HG03457 (cell line): ENCODE results near the gene ADGRA1.

Source experiments
- ATAC-seq: cut with Tn5 transposase; IDR thresholded peaks from one replicate; pipeline ENCODE4 v1.9.1; 2021; ENCODE audit warnings: moderate number of reproducible peaks; ENCODE audit not compliant: unreplicated experiment

Gene ADGRA1

GRCh38 chr10:133094286-133094685 is 6.6 kb downstream of the ADGRA1 start:
- no peak for ATAC-seq

GRCh38 chr10:133094866-133095265 is 7.1 kb downstream of the ADGRA1 start:
- no peak for ATAC-seq

GRCh38 chr10:133095586-133095985 is 7.9 kb downstream of the ADGRA1 start:
- ATAC-seq = no peak

- ATAC-seq = no peak
Observed at GRCh38 chr10:133096616-133097269, 9.0 kb downstream of the ADGRA1 start.

GRCh38 chr10:133097418-133097817 is 9.7 kb downstream of the ADGRA1 start:
- ATAC-seq = no peak

GRCh38 chr10:133097961-133098360 is 10.2 kb downstream of the ADGRA1 start:
- no peak for ATAC-seq

GRCh38 chr10:133098426-133099124 is 10.9 kb downstream of the ADGRA1 start:
- ATAC-seq = no peak

- ATAC-seq = no peak
Observed at GRCh38 chr10:133099571-133099970, 11.8 kb downstream of the ADGRA1 start.

- ATAC-seq = no peak
Observed at GRCh38 chr10:133100186-133100585, 12.5 kb downstream of the ADGRA1 start.

GRCh38 chr10:133100706-133101415 is 13.1 kb downstream of the ADGRA1 start:
- no peak for ATAC-seq

GRCh38 chr10:133101416-133101810 is 13.7 kb downstream of the ADGRA1 start:
- no peak for ATAC-seq

GRCh38 chr10:133102415-133103095 is 14.8 kb downstream of the ADGRA1 start:
- no peak for ATAC-seq

GRCh38 chr10:133103311-133103910 is 15.7 kb downstream of the ADGRA1 start:
- ATAC-seq = no peak

- no peak for ATAC-seq
Observed at GRCh38 chr10:133104068-133104962, 16.6 kb downstream of the ADGRA1 start.

- ATAC-seq = no peak
Observed at GRCh38 chr10:133104963-133105640, 17.4 kb downstream of the ADGRA1 start.

- ATAC-seq = no peak
Observed at GRCh38 chr10:133105686-133106390, 18.1 kb downstream of the ADGRA1 start.

- ATAC-seq = no peak
Observed at GRCh38 chr10:133106516-133106915, 18.8 kb downstream of the ADGRA1 start.

- no peak for ATAC-seq
Observed at GRCh38 chr10:133107442-133107841, 19.7 kb downstream of the ADGRA1 start.

- ATAC-seq = no peak
Observed at GRCh38 chr10:133109711-133110110, 22.0 kb downstream of the ADGRA1 start.
